Subcutaneous adipose tissue (tissue), 4 donors: Measurements from ENCODE around the gene EHHADH. TPM values are rescaled to one million over a fixed set of nuclear protein-coding genes. Genes with fewer than 3 reads are reported as not detected.

ENCODE experiments used
- total RNA-seq, 4 donors: library from RNA; depleted of rRNA; stranded (reverse); fragments of >200 nt; gene quantifications; one replicate each; pipeline ENCODE4 v1.1.0, GENCODE V29; 2016
- TF ChIP-seq, protein P1 (sequence below): fragments of 450-650 bp; IDR thresholded peaks from one replicate; pipeline ENCODE4 v1.5.1; 2016; ENCODE audit warnings: low read depth, mild to moderate bottlenecking, control low read depth, antibody characterized with exemption, moderate library complexity

Gene EHHADH
- total RNA-seq, 4 donors from 2014 or later, result 12.3 to 23.8 (median 12.6) TPM

- TF ChIP-seq, protein P1, sequence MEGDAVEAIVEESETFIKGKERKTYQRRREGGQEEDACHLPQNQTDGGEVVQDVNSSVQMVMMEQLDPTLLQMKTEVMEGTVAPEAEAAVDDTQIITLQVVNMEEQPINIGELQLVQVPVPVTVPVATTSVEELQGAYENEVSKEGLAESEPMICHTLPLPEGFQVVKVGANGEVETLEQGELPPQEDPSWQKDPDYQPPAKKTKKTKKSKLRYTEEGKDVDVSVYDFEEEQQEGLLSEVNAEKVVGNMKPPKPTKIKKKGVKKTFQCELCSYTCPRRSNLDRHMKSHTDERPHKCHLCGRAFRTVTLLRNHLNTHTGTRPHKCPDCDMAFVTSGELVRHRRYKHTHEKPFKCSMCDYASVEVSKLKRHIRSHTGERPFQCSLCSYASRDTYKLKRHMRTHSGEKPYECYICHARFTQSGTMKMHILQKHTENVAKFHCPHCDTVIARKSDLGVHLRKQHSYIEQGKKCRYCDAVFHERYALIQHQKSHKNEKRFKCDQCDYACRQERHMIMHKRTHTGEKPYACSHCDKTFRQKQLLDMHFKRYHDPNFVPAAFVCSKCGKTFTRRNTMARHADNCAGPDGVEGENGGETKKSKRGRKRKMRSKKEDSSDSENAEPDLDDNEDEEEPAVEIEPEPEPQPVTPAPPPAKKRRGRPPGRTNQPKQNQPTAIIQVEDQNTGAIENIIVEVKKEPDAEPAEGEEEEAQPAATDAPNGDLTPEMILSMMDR, result no peak
Measured at GRCh38 chr3:185250653-185251052, 3.2 kb downstream of the EHHADH start.

DNA sequence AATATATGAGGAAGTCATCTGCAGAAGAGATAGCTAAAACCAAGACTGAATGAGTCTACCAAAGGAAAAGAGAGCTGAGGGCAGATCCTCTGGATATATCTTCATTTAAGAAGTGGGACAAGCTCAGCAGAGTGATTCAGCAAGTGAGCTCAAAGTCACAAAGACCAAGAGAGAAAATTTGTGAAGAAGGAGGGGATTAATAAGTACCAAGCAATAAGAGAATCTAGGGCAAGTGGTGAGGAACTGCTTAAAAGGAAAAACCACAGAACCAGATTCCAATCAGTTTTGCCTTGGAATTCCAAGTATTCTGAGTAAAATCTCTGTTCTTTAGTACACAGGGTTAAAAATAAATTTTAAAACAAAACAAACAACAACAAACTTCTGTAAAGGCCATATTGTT lies 3.6 kb downstream of the EHHADH start:
- TF ChIP-seq, protein P1, result no peak

DNA sequence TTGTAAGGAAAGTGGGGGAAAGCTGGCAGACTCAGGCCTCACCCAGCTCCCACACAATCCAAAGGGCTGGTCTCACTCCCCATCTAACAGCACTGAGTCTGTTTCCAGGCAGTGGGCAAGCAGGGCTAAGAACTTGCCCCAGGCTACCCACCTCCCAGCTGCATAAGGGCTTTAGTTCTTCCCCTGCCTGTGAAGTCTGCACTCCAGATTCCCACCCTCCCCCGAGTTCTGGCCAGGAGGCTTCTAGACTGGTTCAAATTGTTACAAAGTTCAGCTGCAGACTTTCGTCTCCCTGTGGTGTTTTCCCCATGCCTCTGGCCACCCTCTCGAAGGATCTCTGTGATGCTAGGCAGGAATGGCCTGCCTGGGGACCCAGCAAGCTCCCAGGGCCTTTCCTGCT lies 11.2 kb downstream of the EHHADH start:
- TF ChIP-seq, protein P1, result no peak

DNA sequence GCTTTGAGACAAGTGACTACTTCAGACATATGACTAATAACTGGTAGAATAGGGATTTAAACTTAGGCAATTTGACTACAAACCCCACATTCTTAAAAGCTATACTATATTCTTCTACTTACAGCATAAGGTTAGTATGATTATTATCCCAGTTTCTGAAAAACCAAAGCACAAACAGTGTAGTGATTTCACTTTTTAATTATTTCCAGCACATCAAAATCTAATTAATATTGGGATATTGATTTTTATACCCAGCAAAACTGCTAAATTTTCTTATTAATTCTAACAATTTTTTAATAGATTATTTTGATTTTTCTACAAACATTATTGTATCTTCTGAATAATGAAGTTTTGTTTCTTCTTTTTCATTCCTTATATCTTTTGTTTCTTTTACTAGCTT lies 16.9 kb downstream of the EHHADH start:
- TF ChIP-seq, protein P1, result no peak

DNA sequence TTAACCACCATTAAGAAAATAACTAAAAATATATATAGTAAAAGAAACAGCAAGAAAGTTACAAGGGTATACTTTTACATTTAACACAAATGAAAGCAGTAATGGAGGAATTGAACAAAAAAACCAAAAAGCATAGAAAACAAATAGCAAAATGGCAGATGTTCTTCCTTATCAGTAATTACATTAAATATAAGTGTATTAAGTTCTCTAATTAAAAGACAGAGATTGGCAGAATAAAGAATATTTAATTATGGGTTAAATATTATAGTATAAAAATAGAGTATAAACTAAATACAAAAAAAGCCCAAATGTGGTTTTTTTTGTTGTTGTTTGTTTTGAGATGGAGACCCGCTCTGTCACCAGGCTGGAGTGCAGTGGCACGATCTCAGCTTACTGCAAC lies 20.5 kb downstream of the EHHADH start:
- TF ChIP-seq, protein P1, result no peak

- TF ChIP-seq, protein P1, result no peak
Measured at GRCh38 chr3:185225523-185225922, 28.3 kb downstream of the EHHADH start.

DNA sequence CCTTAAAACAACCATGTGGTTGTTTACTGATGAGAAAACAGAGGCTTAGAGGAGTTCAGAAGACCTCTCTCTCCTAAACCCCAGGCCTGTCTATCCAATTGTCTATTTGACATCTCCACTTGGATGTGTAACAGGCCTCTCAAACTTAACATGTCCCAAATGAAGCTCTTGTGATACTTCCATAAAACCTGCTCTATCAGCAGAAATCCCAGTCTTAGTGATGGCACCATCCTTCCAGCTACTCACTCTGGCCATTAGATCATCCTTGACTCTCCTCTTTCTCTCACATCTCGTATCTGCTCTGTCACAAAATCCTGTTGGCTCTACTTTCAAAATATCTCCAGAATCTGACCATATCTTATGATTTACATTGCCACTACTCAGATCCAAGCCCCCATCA lies 28.8 kb downstream of the EHHADH start:
- TF ChIP-seq, protein P1, result no peak
